ENCODE measurements around the gene ACAT1.
"Not testable (repeated sequence)": the region's sequence is repeated elsewhere in the genome, so short reads cannot be mapped to it uniquely, and the experiment has no call there.

Gene ACAT1

GRCh38 chr11:108144615-108145014 is 23.2 kb downstream of the ACAT1 start:
- no peak for DNase-seq (ENCODE audit: low read depth in 1 of 2, low spot score in 1 of 2)

- DNase-seq (ENCODE audit: low read depth in 1 of 2, low spot score in 1 of 2), result no peak
Measured at GRCh38 chr11:108147150-108147549, 25.8 kb downstream of the ACAT1 start.

- DNase-seq (ENCODE audit: low read depth in 1 of 2, low spot score in 1 of 2), result no peak
Measured at GRCh38 chr11:108148556-108148955, 27.2 kb downstream of the ACAT1 start.

GRCh38 chr11:108154591-108154990 is 33.2 kb downstream of the ACAT1 start:
- DNase-seq (ENCODE audit: low read depth in 1 of 2, low spot score in 1 of 2), result no peak

GRCh38 chr11:108160970-108161566 is 39.7 kb downstream of the ACAT1 start:
- no peak for DNase-seq (ENCODE audit: low read depth in 1 of 2, low spot score in 1 of 2)

- not testable (repeated sequence) for DNase-seq (ENCODE audit: low read depth in 1 of 2, low spot score in 1 of 2)
Measured at GRCh38 chr11:108162878-108163277, 41.5 kb downstream of the ACAT1 start.

- DNase-seq (ENCODE audit: low read depth in 1 of 2, low spot score in 1 of 2), result no peak
Measured at GRCh38 chr11:108167624-108168023, 46.3 kb downstream of the ACAT1 start.

GRCh38 chr11:108170184-108170583 is 48.8 kb downstream of the ACAT1 start:
- DNase-seq (ENCODE audit: low read depth in 1 of 2, low spot score in 1 of 2), result no peak

- DNase-seq (ENCODE audit: low read depth in 1 of 2, low spot score in 1 of 2), result no peak
Measured at GRCh38 chr11:108177570-108177969, 56.2 kb downstream of the ACAT1 start.

- DNase-seq (ENCODE audit: low read depth in 1 of 2, low spot score in 1 of 2), result no peak
Measured at GRCh38 chr11:108193725-108194124, 72.4 kb downstream of the ACAT1 start.

- no peak for DNase-seq (ENCODE audit: low read depth in 1 of 2, low spot score in 1 of 2)
Measured at GRCh38 chr11:108196901-108197300, 75.5 kb downstream of the ACAT1 start.

Data from activated CD4-positive, alpha-beta T cell treated with anti-CD3 and anti-CD28 coated beads, Interleukin-2, amount 50 U/mL, for 24 hours (primary cell).